AG04450 (cell line): ENCODE data around the gene C1QTNF6. TPM values are rescaled to one million over a fixed set of nuclear protein-coding genes. Genes with fewer than 3 reads are reported as not detected.

Experiments
- CTCF ChIA-PET: fragments of 300-600, 350-600 bp; formaldehyde crosslinking; extraction: SDS; loops from one replicate; lab custom pipeline; 2022; ENCODE audit warnings: antibody characterized with exemption, inconsistent platforms; lab: Charles Lee
- POLR2A ChIA-PET: fragments of 350-600 bp; formaldehyde crosslinking; extraction: SDS; loops from one replicate; lab custom pipeline; 2021; ENCODE audit warnings: antibody characterized with exemption, inconsistent platforms; lab: Yijun Ruan, JAX
- DNase-seq: peaks from one replicate; pipeline ENCODE4 v3.0.0-alpha.2; 2011; ENCODE audit warnings: low read depth, low spot score
- H3K27ac ChIP-seq: one replicate; pipeline ENCODE4 v1.5.1; 2012; ENCODE audit warnings: low read depth, low read length, control low read depth
- H3K27me3 ChIP-seq: one replicate; pipeline ENCODE4 v1.6.0; 2012; ENCODE audit warnings: low read length; ENCODE audit not compliant: control insufficient read depth, insufficient read depth
- H3K4me3 ChIP-seq: 2 replicates; pipeline ENCODE4 v1.5.1; 2011; ENCODE audit warnings: mild to moderate bottlenecking, low read depth, low read length, control low read depth
- H3K9me3 ChIP-seq: 2 replicates; pipeline ENCODE4 v1.5.1; 2012; ENCODE audit warnings: low read length; ENCODE audit not compliant: control insufficient read depth, insufficient read depth
- CTCF ChIP-seq: IDR thresholded peaks from 2 replicates; pipeline ENCODE4 v1.5.1; 2011; ENCODE audit warnings: low read depth, low read length, control low read depth, inconsistent platforms
- polyA plus RNA-seq: library from polyadenylated mRNA; depleted of rRNA; stranded (reverse); fragments of >200 nt; gene quantifications from 2 replicates; pipeline ENCODE4 v1.2.3, GENCODE V29; 2011

C1QTNF6 gene
- polyA plus RNA-seq, 1 experiment: 8.2 TPM

GRCh38 chr22:37177755-37178154 is 10.3 kb downstream of the C1QTNF6 start:
- H3K27ac ChIP-seq: no peak overlapping the region
- ChIA-PET POLR2A (no interaction called here), CTCF (interaction anchor here (1.8 to 2.5 kb wide), 2 partner anchors 20 to 21 kb away, joined by 4 to 8 read pairs; no protein-coding TSS in a partner anchor)
- peaks cover 15% of the 10 kb centered on the region for H3K27me3 ChIP-seq
- no peak for TF ChIP-seq CTCF
- H3K9me3 ChIP-seq: no peaks in the 10 kb centered on the region
- no peak overlapping the region for H3K4me3 ChIP-seq
- no peak for DNase-seq

- POLR2A ChIA-PET: no interaction called here
These were observed 10.8 kb downstream of the C1QTNF6 start for GRCh38 chr22:37177221-37177620.

DNA sequence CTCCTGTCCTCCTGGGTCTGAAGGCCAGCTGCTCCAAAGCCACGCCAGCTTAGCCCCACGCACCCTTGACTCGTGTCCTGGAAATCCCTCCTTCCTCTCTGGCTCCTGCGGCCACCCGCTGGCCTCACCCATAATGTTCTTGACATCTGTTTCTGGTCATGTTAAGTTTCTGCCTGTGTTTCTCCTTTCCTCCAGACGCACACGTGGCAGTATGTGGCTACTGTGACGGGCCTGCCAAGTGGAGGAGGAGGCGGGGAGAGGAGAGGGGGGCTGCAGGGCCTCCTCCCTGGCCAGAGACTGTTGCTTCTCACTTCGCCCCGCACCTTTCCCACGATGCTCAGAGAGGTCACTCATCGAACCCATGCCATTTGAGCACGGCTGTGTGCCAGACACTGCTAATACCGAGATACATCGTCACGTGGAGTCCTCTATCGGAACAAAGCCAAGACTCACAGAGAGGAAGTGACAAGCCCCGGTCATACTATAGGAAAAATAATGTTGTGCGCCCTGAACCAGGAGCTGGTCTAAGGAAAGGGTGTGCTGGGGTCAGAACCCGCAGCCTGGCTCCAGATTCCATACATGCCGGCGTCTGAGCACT is 11.5 kb downstream of the C1QTNF6 start:
- H3K27me3 ChIP-seq: peaks cover 15% of the 10 kb centered on the region
- no peak overlapping the region for H3K4me3 ChIP-seq
- no peak for DNase-seq
- H3K27ac ChIP-seq: peak overlapping the region; percentile 31
- no peak for TF ChIP-seq CTCF
- CTCF ChIA-PET: interaction anchor here (1.3 to 1.8 kb wide), 2 partner anchors 10 to 21 kb away, joined by 4 read pairs; no protein-coding TSS in a partner anchor
- POLR2A ChIA-PET: no interaction called here
- no peaks in the 10 kb centered on the region for H3K9me3 ChIP-seq

More at GRCh38 chr22:37177221-37177620, 10.8 kb downstream of the C1QTNF6 start:
- Histone ChIP-seq H3K9me3 (no peaks in the 10 kb centered on the region), H3K4me3 (no peak overlapping the region), H3K27me3 (peaks cover 15% of the 10 kb centered on the region), H3K27ac (no peak overlapping the region)
- CTCF ChIA-PET: interaction anchor here (1.8 to 2.5 kb wide), 2 partner anchors 20 to 22 kb away, joined by 4 to 8 read pairs; no protein-coding TSS in a partner anchor
- no peak for DNase-seq
- no peak for TF ChIP-seq CTCF

DNA sequence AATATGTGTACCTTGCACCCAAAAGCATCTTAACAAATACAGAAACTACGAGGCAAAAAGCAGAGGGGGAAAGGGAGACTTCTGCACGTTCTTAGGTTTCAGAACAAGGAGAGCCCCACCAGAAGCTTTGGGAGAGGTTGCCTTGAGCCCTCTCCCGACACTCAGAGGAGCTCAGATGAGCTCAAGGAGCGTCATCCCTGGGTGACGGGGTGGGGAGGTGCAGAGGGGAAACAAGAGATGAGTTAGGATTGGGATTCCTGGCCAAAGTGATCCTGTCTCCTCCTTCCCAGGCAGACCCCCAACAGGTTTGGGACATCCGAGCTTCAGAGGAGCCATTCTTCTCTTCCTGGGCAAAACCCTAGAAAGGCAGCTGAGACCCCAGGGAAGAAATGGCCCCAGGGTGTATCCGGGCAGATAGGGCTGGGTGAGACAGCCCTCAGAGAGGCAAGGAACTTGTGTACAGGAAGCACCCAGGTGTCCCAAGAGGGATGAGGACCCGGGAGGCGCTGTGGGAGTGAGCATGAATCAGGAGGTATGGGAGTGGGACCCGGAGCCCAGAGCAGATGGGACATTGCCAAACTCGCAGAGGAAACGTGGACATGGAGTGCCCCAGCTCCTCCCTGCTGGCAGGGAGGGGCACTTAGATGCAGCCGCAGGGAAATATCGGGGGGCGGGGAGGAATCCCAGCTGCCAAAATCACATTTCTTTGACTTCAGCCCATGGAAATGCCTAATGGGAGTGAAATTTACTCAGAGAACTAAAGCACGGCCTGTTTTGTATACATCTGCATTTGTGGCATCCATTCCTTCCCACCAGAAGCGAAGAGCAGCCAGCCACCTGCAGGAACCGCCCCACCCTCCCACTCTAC is 12.4 kb downstream of the C1QTNF6 start:
- no peaks in the 10 kb centered on the region for H3K9me3 ChIP-seq
- peak overlapping the region; percentile 31 for H3K27ac ChIP-seq
- DNase-seq: no peak
- TF ChIP-seq CTCF: no peak
- no peak overlapping the region for H3K4me3 ChIP-seq
- peaks cover 17% of the 10 kb centered on the region for H3K27me3 ChIP-seq
- CTCF ChIA-PET: interaction anchor here (0.7 to 1.3 kb wide), 2 partner anchors 9 to 24 kb away, joined by 3 to 4 read pairs; no protein-coding TSS in a partner anchor
- POLR2A ChIA-PET: no interaction called here
